Activated CD8-positive, alpha-beta T cell treated with anti-CD3 and anti-CD28 coated beads for 36 hours (primary cell): ENCODE data around the gene PGRMC1. TPM values are rescaled to one million over a fixed set of nuclear protein-coding genes. Genes with fewer than 3 reads are reported as not detected.
"Not testable (repeated sequence)": the region's sequence is repeated elsewhere in the genome, so short reads cannot be mapped to it uniquely, and the experiment has no call there.

Source experiments
- ATAC-seq: fragments of 200-7000 bp; cut with Tn5 transposase; one replicate; pipeline ENCODE4 v1.10.0; 2021; ENCODE audit warnings: mild to moderate bottlenecking, moderate library complexity
- CTCF ChIA-PET: fragments of 350-600 bp; sonication (Branson Sonifier 250); formaldehyde crosslinking; loops from one replicate; lab custom pipeline; 2021; ENCODE audit warnings: antibody characterized with exemption; lab: Charles Lee
- POLR2A ChIA-PET: fragments of 350-600 bp; sonication (Branson Sonifier 250); formaldehyde crosslinking; loops from one replicate; lab custom pipeline; 2021; ENCODE audit warnings: antibody characterized with exemption; lab: Charles Lee
- DNase-seq: peaks from one replicate; pipeline ENCODE4 v3.0.0-alpha.2; 2020
- H3K27ac Mint-ChIP-seq: one replicate; pipeline ENCODE4 v1.8.0; 2021; ENCODE audit warnings: mild to moderate bottlenecking, mixed read lengths
- H3K27me3 Mint-ChIP-seq: one replicate; pipeline ENCODE4 v1.8.0; 2021; ENCODE audit warnings: mixed read lengths
- H3K36me3 Mint-ChIP-seq: one replicate; pipeline ENCODE4 v1.8.0; 2021; ENCODE audit warnings: low read depth, mixed read lengths
- H3K4me1 Mint-ChIP-seq: one replicate; pipeline ENCODE4 v1.8.0; 2021; ENCODE audit warnings: low read depth, mixed read lengths
- H3K4me3 Mint-ChIP-seq: one replicate; pipeline ENCODE4 v1.8.0; 2021; ENCODE audit warnings: mild to moderate bottlenecking, moderate library complexity, mixed read lengths
- H3K9me3 Mint-ChIP-seq: one replicate; pipeline ENCODE4 v1.8.0; 2021; ENCODE audit warnings: mixed read lengths
- CTCF ChIP-seq: fragments of 200-600 bp; IDR thresholded peaks from one replicate; pipeline ENCODE4 v1.8.0; 2022; ENCODE audit warnings: antibody characterized with exemption, mild to moderate bottlenecking
- intact Hi-C: fragments of 100-400 bp; cut with micrococcal nuclease; formaldehyde crosslinking; loops from one replicate; pipeline ENCODE4 v1.10.0; 2022
- total RNA-seq, 2 experiments: library from RNA; stranded (reverse); gene quantifications; one replicate each; pipeline ENCODE4 v1.2.3, GENCODE V29; 2021

PGRMC1 gene
- total RNA-seq, 2 experiments from 2014 or later: 36.8 to 37.1 TPM

GRCh38 chrX:119190091-119190681 is 45.9 kb upstream of the PGRMC1 start:
- CTCF ChIA-PET: no interaction called here
- POLR2A ChIA-PET: no interaction called here
- intact Hi-C loops: no loop called here
- DNase-seq (no peak), ATAC-seq (no peak)
- H3K9me3 Mint-ChIP-seq: no peaks in the 10 kb centered on the region
- H3K36me3 Mint-ChIP-seq: no peaks in the 10 kb centered on the region
- H3K27ac Mint-ChIP-seq: no peak overlapping the region
- H3K4me1 Mint-ChIP-seq: no peaks in the 10 kb centered on the region
- no peak for TF ChIP-seq CTCF
- H3K4me3 Mint-ChIP-seq: no peak overlapping the region
- peaks cover 2% of the 10 kb centered on the region for H3K27me3 Mint-ChIP-seq

GRCh38 chrX:119190831-119191230 is 45.3 kb upstream of the PGRMC1 start:
- H3K27me3 Mint-ChIP-seq: no peaks in the 10 kb centered on the region
- DNase-seq (no peak), ATAC-seq (no peak)
- ChIA-PET CTCF (no interaction called here), POLR2A (no interaction called here)
- intact Hi-C loops: no loop called here
- TF ChIP-seq CTCF: no peak
- no peaks in the 10 kb centered on the region for H3K9me3 Mint-ChIP-seq
- H3K4me3 Mint-ChIP-seq: no peak overlapping the region
- H3K36me3 Mint-ChIP-seq: no peaks in the 10 kb centered on the region
- H3K27ac Mint-ChIP-seq: no peak overlapping the region
- H3K4me1 Mint-ChIP-seq: no peaks in the 10 kb centered on the region

GRCh38 chrX:119194621-119195020 is 41.5 kb upstream of the PGRMC1 start:
- POLR2A ChIA-PET: no interaction called here
- H3K27me3 Mint-ChIP-seq: no peaks in the 10 kb centered on the region

GRCh38 chrX:119201570-119201969 is 34.5 kb upstream of the PGRMC1 start:
- Mint-ChIP-seq H3K36me3 (no peaks in the 10 kb centered on the region), H3K4me1 (peaks cover 4% of the 10 kb centered on the region), H3K27ac (no peak overlapping the region), H3K9me3 (no peaks in the 10 kb centered on the region), H3K4me3 (no peak overlapping the region), H3K27me3 (peaks cover 2% of the 10 kb centered on the region)
- ChIA-PET CTCF (no interaction called here), POLR2A (no interaction called here)
- DNase-seq: no peak
- intact Hi-C loops: no loop called here
- TF ChIP-seq CTCF: no peak
- ATAC-seq: no peak

More at GRCh38 chrX:119194621-119195020, 41.5 kb upstream of the PGRMC1 start:
- H3K4me1 Mint-ChIP-seq: no peaks in the 10 kb centered on the region
- H3K27ac Mint-ChIP-seq: no peak overlapping the region
- H3K36me3 Mint-ChIP-seq: no peaks in the 10 kb centered on the region
- H3K4me3 Mint-ChIP-seq: no peak overlapping the region
- TF ChIP-seq CTCF: no peak
- no peak for ATAC-seq
- no peaks in the 10 kb centered on the region for H3K9me3 Mint-ChIP-seq
- CTCF ChIA-PET: interaction anchor here (1.3 kb wide), 1 partner anchor 10 kb away, joined by 3 read pairs; no protein-coding TSS in a partner anchor
- no peak for DNase-seq
- intact Hi-C loops: no loop called here

GRCh38 chrX:119206203-119206602 is 29.9 kb upstream of the PGRMC1 start:
- ChIA-PET POLR2A (no interaction called here), CTCF (interaction anchor here (0.9 kb wide), 1 partner anchor 59 kb away, joined by 3 read pairs; no protein-coding TSS in a partner anchor)
- intact Hi-C loops: no loop called here
- DNase-seq: no peak
- TF ChIP-seq CTCF: no peak
- H3K36me3 Mint-ChIP-seq: no peaks in the 10 kb centered on the region
- H3K27ac Mint-ChIP-seq: no peak overlapping the region
- ATAC-seq: no peak
- H3K4me3 Mint-ChIP-seq: no peak overlapping the region
- H3K4me1 Mint-ChIP-seq: no peaks in the 10 kb centered on the region
- no peaks in the 10 kb centered on the region for H3K9me3 Mint-ChIP-seq
- peaks cover 2% of the 10 kb centered on the region for H3K27me3 Mint-ChIP-seq

- H3K4me1 Mint-ChIP-seq, H3K36me3 Mint-ChIP-seq, intact Hi-C loops, H3K27me3 Mint-ChIP-seq, H3K9me3 Mint-ChIP-seq, H3K27ac Mint-ChIP-seq, ATAC-seq, DNase-seq, POLR2A ChIA-PET, H3K4me3 Mint-ChIP-seq, CTCF ChIA-PET: not testable (repeated sequence)
These were observed 28.6 kb upstream of the PGRMC1 start for GRCh38 chrX:119207483-119207882.
